Activated CD8-positive, alpha-beta T cell treated with anti-CD3 and anti-CD28 coated beads for 36 hours (primary cell): ENCODE data around the gene TWF1. TPM values are rescaled to one million over a fixed set of nuclear protein-coding genes. Genes with fewer than 3 reads are reported as not detected.

Experiments
- ATAC-seq: fragments of 200-7000 bp; cut with Tn5 transposase; one replicate; pipeline ENCODE4 v1.10.0; 2021; ENCODE audit warnings: mild to moderate bottlenecking, moderate library complexity
- CTCF ChIA-PET: fragments of 350-600 bp; sonication (Branson Sonifier 250); formaldehyde crosslinking; loops from one replicate; lab custom pipeline; 2021; ENCODE audit warnings: antibody characterized with exemption; lab: Charles Lee
- POLR2A ChIA-PET: fragments of 350-600 bp; sonication (Branson Sonifier 250); formaldehyde crosslinking; loops from one replicate; lab custom pipeline; 2021; ENCODE audit warnings: antibody characterized with exemption; lab: Charles Lee
- DNase-seq: peaks from one replicate; pipeline ENCODE4 v3.0.0-alpha.2; 2020
- H3K27ac Mint-ChIP-seq: one replicate; pipeline ENCODE4 v1.8.0; 2021; ENCODE audit warnings: mild to moderate bottlenecking, mixed read lengths
- H3K27me3 Mint-ChIP-seq: one replicate; pipeline ENCODE4 v1.8.0; 2021; ENCODE audit warnings: mixed read lengths
- H3K36me3 Mint-ChIP-seq: one replicate; pipeline ENCODE4 v1.8.0; 2021; ENCODE audit warnings: low read depth, mixed read lengths
- H3K4me1 Mint-ChIP-seq: one replicate; pipeline ENCODE4 v1.8.0; 2021; ENCODE audit warnings: low read depth, mixed read lengths
- H3K4me3 Mint-ChIP-seq: one replicate; pipeline ENCODE4 v1.8.0; 2021; ENCODE audit warnings: mild to moderate bottlenecking, moderate library complexity, mixed read lengths
- H3K9me3 Mint-ChIP-seq: one replicate; pipeline ENCODE4 v1.8.0; 2021; ENCODE audit warnings: mixed read lengths
- CTCF ChIP-seq: fragments of 200-600 bp; IDR thresholded peaks from one replicate; pipeline ENCODE4 v1.8.0; 2022; ENCODE audit warnings: antibody characterized with exemption, mild to moderate bottlenecking
- intact Hi-C: fragments of 100-400 bp; cut with micrococcal nuclease; formaldehyde crosslinking; loops from one replicate; pipeline ENCODE4 v1.10.0; 2022
- total RNA-seq, 2 experiments: library from RNA; stranded (reverse); gene quantifications; one replicate each; pipeline ENCODE4 v1.2.3, GENCODE V29; 2021

TWF1 gene
- total RNA-seq, 2 experiments from 2014 or later: 17.0 to 18.9 TPM

- no peak for DNase-seq
- Mint-ChIP-seq H3K27me3 (no peaks in the 10 kb centered on the region), H3K4me3 (peak overlapping the region; percentile 82), H3K4me1 (peaks cover 38% of the 10 kb centered on the region), H3K9me3 (no peaks in the 10 kb centered on the region), H3K36me3 (peaks cover 9% of the 10 kb centered on the region), H3K27ac (peak overlapping the region; percentile 100)
- intact Hi-C loops: loop anchor here (5.0 kb wide), 1 partner anchor 50 kb away; the partner anchor contains the start of genes IRAK4 and PUS7L
- no peak for ATAC-seq
- ChIA-PET POLR2A (interaction anchor here (1.0 to 1.3 kb wide), 4 partner anchors 8 to 48 kb away, joined by 3 to 6 read pairs (median 4); partner anchors contain the start of genes IRAK4, PUS7L and TMEM117), CTCF (interaction anchor here (0.8 to 4.6 kb wide), 4 partner anchors 10 to 75 kb away, joined by 3 to 34 read pairs (median 8); no protein-coding TSS in a partner anchor)
- no peak for TF ChIP-seq CTCF
Observed at GRCh38 chr12:43807386-43807785, 1.3 kb upstream of the TWF1 start.

GRCh38 chr12:43806737-43807072 lies 588 bp upstream of the TWF1 start:
- Mint-ChIP-seq H3K4me3 (peak overlapping the region; percentile 82), H3K36me3 (peaks cover 11% of the 10 kb centered on the region), H3K27ac (peak overlapping the region; percentile 100), H3K4me1 (peaks cover 38% of the 10 kb centered on the region), H3K9me3 (no peaks in the 10 kb centered on the region), H3K27me3 (no peaks in the 10 kb centered on the region)
- intact Hi-C loops: loop anchor here (5.0 kb wide), 1 partner anchor 49 kb away; the partner anchor contains the start of genes IRAK4 and PUS7L
- TF ChIP-seq CTCF: no peak
- DNase-seq: no peak
- ATAC-seq: peak; percentile 13
- POLR2A ChIA-PET: interaction anchor here (1.0 to 1.3 kb wide), 6 partner anchors 9 to 47 kb away, joined by 3 to 10 read pairs (median 4); partner anchors contain the start of genes IRAK4, PUS7L and TMEM117
- CTCF ChIA-PET: interaction anchor here (0.8 to 4.6 kb wide), 6 partner anchors 10 to 76 kb away, joined by 3 to 34 read pairs (median 4); partner anchors contain the start of gene TMEM117

- POLR2A ChIA-PET: interaction anchor here (0.7 to 2.1 kb wide), 10 partner anchors 9 to 71 kb away, joined by 3 to 10 read pairs (median 4); partner anchors contain the start of genes IRAK4, PUS7L and TMEM117
- Mint-ChIP-seq H3K9me3 (no peaks in the 10 kb centered on the region), H3K36me3 (peaks cover 19% of the 10 kb centered on the region), H3K4me1 (peaks cover 33% of the 10 kb centered on the region), H3K27me3 (no peaks in the 10 kb centered on the region), H3K4me3 (peak overlapping the region; percentile 82), H3K27ac (peak overlapping the region; percentile 100)
- intact Hi-C loops: loop anchor here (5.0 kb wide), 1 partner anchor 48 kb away; the partner anchor contains the start of genes IRAK4 and PUS7L
- no peak for TF ChIP-seq CTCF
- no peak for ATAC-seq
- CTCF ChIA-PET: interaction anchor here (1.0 to 4.6 kb wide), 7 partner anchors 8 to 77 kb away, joined by 3 to 34 read pairs (median 4); no protein-coding TSS in a partner anchor
- no peak for DNase-seq
Observed at GRCh38 chr12:43805149-43805859, 813 bp downstream of the TWF1 start.

- Mint-ChIP-seq H3K4me1 (peaks cover 11% of the 10 kb centered on the region), H3K27ac (peak overlapping the region; percentile 35), H3K36me3 (peaks cover 34% of the 10 kb centered on the region), H3K9me3 (no peaks in the 10 kb centered on the region), H3K27me3 (no peaks in the 10 kb centered on the region), H3K4me3 (no peak overlapping the region)
- no peak for TF ChIP-seq CTCF
- POLR2A ChIA-PET: interaction anchor here (0.7 to 1.7 kb wide), 2 partner anchors 8 to 37 kb away, joined by 3 to 7 read pairs; partner anchors contain the start of gene TWF1
- CTCF ChIA-PET: interaction anchor here (1.4 to 3.4 kb wide), 2 partner anchors 9 to 38 kb away, joined by 4 to 12 read pairs; partner anchors contain the start of genes IRAK4, PUS7L and TWF1
- intact Hi-C loops: no loop called here
- no peak for ATAC-seq
- DNase-seq: no peak
Observed at GRCh38 chr12:43797561-43798217, 8.4 kb downstream of the TWF1 start.
